GM12864 (cell line): ENCODE measurements around the gene ZNF554.

Source experiments
- DNase-seq: peaks from one replicate; pipeline ENCODE4 v3.0.0-alpha.2; 2011; ENCODE audit warnings: low read depth
- H3K4me3 ChIP-seq: 2 replicates; pipeline ENCODE4 v1.5.1; 2011; ENCODE audit warnings: mild to moderate bottlenecking, low read depth, low read length, control low read depth
- CTCF ChIP-seq: IDR thresholded peaks from 2 replicates; pipeline ENCODE4 v1.5.1; 2011; ENCODE audit warnings: low read depth, mild to moderate bottlenecking, moderate library complexity, low read length, control low read depth, inconsistent platforms; ENCODE audit errors: missing control alignments

ZNF554 gene

GRCh38 chr19:2822846-2823245, 3.2 kb downstream of the ZNF554 start:
- TF ChIP-seq CTCF = no peak
- DNase-seq = no peak
- no peak overlapping the region for H3K4me3 ChIP-seq

- no peak for TF ChIP-seq CTCF
- no peak overlapping the region for H3K4me3 ChIP-seq
- DNase-seq = no peak
Measured at GRCh38 chr19:2823646-2824045, 4.0 kb downstream of the ZNF554 start.

- H3K4me3 ChIP-seq = no peak overlapping the region
- TF ChIP-seq CTCF = no peak
- no peak for DNase-seq
Measured at GRCh38 chr19:2824129-2824528, 4.5 kb downstream of the ZNF554 start.

GRCh38 chr19:2827022-2827421, 7.4 kb downstream of the ZNF554 start:
- TF ChIP-seq CTCF = no peak
- no peak overlapping the region for H3K4me3 ChIP-seq

GRCh38 chr19:2827840-2828489, 8.3 kb downstream of the ZNF554 start:
- DNase-seq = no peak
- no peak for TF ChIP-seq CTCF
- H3K4me3 ChIP-seq = no peak overlapping the region

More at GRCh38 chr19:2827022-2827421, 7.4 kb downstream of the ZNF554 start:
- no peak for DNase-seq

- DNase-seq = no peak
- no peak for TF ChIP-seq CTCF
- no peak overlapping the region for H3K4me3 ChIP-seq
Measured at GRCh38 chr19:2834294-2834871, 14.7 kb downstream of the ZNF554 start.

- H3K4me3 ChIP-seq = no peak overlapping the region
- TF ChIP-seq CTCF = no peak
- DNase-seq = no peak
Measured at GRCh38 chr19:2837430-2837829, 17.8 kb downstream of the ZNF554 start.
